Measurements from ENCODE around the gene CLDN2. TPM values are rescaled to one million over a fixed set of nuclear protein-coding genes. Genes with fewer than 3 reads are reported as not detected.

Gene CLDN2
- polyA plus RNA-seq, 3 donors, result not detected

DNA sequence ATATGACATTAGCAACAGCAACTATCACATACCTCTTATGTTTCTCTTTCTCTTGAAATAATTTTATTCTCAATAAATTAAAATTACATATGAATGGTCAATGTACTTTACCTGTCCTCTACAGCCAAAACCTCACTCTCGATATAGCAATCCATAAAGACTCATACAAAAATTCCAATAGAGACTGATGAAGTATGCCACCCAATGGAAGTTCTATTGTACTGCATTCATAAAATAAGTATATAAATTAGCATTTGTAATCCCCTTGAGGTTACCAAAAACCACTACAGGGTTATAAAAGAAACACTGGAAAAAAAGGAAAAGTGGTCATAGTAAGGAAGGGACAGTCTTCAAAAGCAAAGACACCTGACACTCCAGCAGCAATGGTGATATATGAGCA is 32.8 kb downstream of the CLDN2 start:
- no CpG with 5 or more reads among the region's 1 CpG for WGBS (ENCODE audit: insufficient coverage)
- TF ChIP-seq, protein P1, sequence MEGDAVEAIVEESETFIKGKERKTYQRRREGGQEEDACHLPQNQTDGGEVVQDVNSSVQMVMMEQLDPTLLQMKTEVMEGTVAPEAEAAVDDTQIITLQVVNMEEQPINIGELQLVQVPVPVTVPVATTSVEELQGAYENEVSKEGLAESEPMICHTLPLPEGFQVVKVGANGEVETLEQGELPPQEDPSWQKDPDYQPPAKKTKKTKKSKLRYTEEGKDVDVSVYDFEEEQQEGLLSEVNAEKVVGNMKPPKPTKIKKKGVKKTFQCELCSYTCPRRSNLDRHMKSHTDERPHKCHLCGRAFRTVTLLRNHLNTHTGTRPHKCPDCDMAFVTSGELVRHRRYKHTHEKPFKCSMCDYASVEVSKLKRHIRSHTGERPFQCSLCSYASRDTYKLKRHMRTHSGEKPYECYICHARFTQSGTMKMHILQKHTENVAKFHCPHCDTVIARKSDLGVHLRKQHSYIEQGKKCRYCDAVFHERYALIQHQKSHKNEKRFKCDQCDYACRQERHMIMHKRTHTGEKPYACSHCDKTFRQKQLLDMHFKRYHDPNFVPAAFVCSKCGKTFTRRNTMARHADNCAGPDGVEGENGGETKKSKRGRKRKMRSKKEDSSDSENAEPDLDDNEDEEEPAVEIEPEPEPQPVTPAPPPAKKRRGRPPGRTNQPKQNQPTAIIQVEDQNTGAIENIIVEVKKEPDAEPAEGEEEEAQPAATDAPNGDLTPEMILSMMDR (IDR thresholded peaks at IDR 0.05), result no peak
- intact Hi-C loops (cut with micrococcal nuclease), result no loop called here

DNA sequence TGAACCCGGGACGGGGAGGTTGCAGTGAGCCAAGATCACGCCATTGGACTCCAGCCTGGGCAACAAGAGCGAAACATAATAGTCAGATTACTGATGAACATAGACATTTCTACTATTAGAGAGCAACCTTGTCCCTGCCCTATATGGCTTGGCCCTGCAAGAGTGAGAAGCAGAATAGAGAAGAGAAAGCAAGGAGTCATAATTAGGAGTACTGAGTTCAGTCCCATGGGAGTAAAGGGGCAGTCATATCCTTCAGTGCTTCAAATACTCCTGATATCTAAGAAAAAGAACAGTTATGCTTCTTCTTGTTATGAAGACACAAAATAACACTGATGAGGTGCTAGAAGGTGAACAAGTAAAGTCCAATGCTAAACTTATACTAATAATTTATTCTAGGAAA is 33.8 kb downstream of the CLDN2 start:
- TF ChIP-seq, protein P1 (IDR thresholded peaks at IDR 0.05), result no peak
- Histone ChIP-seq H3K9me3 (replicated peaks in 1 of 2; ENCODE audit: control insufficient read depth in 1 of 2, insufficient read depth in 1 of 2, low read length in 2 of 2) (no peaks in the 10 kb centered on the region), H3K27me3 (ENCODE audit: control insufficient read depth in 2 of 2, insufficient read depth in 2 of 2, low read length in 2 of 2) (no peaks in the 10 kb centered on the region), H3K9ac (ENCODE audit: insufficient read depth, low read length, poor library complexity, severe bottlenecking) (no peak overlapping the region), H2AFZ (ENCODE audit: insufficient read depth, low read depth, low read length, poor library complexity, severe bottlenecking) (no peak overlapping the region), H3K36me3 (replicated peaks in 1 of 2; ENCODE audit: control insufficient read depth in 1 of 2, insufficient read depth in 2 of 2, low read length in 2 of 2) (no peaks in the 10 kb centered on the region), H3K4me2 (replicated peaks; ENCODE audit: extremely low read depth, low read length, poor library complexity, severe bottlenecking) (no peak overlapping the region), H3K4me1 (ENCODE audit: control insufficient read depth in 1 of 2, insufficient read depth in 2 of 2, low read length in 2 of 2) (no peaks in the 10 kb centered on the region), H4K20me1 (ENCODE audit: insufficient read depth, low read length) (no peaks in the 10 kb centered on the region), H3K79me2 (ENCODE audit: insufficient read depth, low read length) (no peaks in the 10 kb centered on the region), H3K4me3 (replicated peaks in 1 of 3; ENCODE audit: low read depth in 2 of 3, low read length in 3 of 3) (no peak overlapping the region), H3K27ac (ENCODE audit: low read depth in 1 of 2, low read length in 2 of 2) (no peak overlapping the region)
- Mint-ChIP-seq H3K36me3 (no peaks in the 10 kb centered on the region), H3K9me3 (no peaks in the 10 kb centered on the region), H3K27me3 (ENCODE audit: low read depth in 3 of 3) (no peaks in the 10 kb centered on the region), H3K4me1 (peaks cover 4% of the 10 kb centered on the region), H3K4me3 (no peak overlapping the region), H3K27ac (no peak overlapping the region)
- intact Hi-C loops (cut with micrococcal nuclease), result no loop called here
- WGBS (ENCODE audit: insufficient coverage), result no CpG with 5 or more reads among the region's 4 CpGs
- DNase-seq, result no peak

More for the DNA sequence above, 32.8 kb downstream of the CLDN2 start:
- H2AFZ ChIP-seq (ENCODE audit: insufficient read depth, low read depth, low read length, poor library complexity, severe bottlenecking), result no peak overlapping the region
- peaks cover 4% of the 10 kb centered on the region for H3K4me1 Mint-ChIP-seq
- no peak overlapping the region for H3K9ac ChIP-seq (ENCODE audit: insufficient read depth, low read length, poor library complexity, severe bottlenecking)
- H3K4me3 Mint-ChIP-seq, result no peak overlapping the region
- no peak overlapping the region for H3K27ac Mint-ChIP-seq
- H3K27me3 ChIP-seq (ENCODE audit: control insufficient read depth in 2 of 2, insufficient read depth in 2 of 2, low read length in 2 of 2), result no peaks in the 10 kb centered on the region
- H3K9me3 ChIP-seq (replicated peaks in 1 of 2; ENCODE audit: control insufficient read depth in 1 of 2, insufficient read depth in 1 of 2, low read length in 2 of 2), result no peaks in the 10 kb centered on the region
- H3K4me3 ChIP-seq (replicated peaks in 1 of 3; ENCODE audit: low read depth in 2 of 3, low read length in 3 of 3), result no peak overlapping the region
- no peaks in the 10 kb centered on the region for H3K36me3 Mint-ChIP-seq
- H3K36me3 ChIP-seq (replicated peaks in 1 of 2; ENCODE audit: control insufficient read depth in 1 of 2, insufficient read depth in 2 of 2, low read length in 2 of 2), result no peaks in the 10 kb centered on the region
- no peaks in the 10 kb centered on the region for H3K9me3 Mint-ChIP-seq
- no peaks in the 10 kb centered on the region for H3K27me3 Mint-ChIP-seq (ENCODE audit: low read depth in 3 of 3)
- H3K79me2 ChIP-seq (ENCODE audit: insufficient read depth, low read length), result no peaks in the 10 kb centered on the region
- no peak overlapping the region for H3K27ac ChIP-seq (ENCODE audit: low read depth in 1 of 2, low read length in 2 of 2)
- no peaks in the 10 kb centered on the region for H3K4me1 ChIP-seq (ENCODE audit: control insufficient read depth in 1 of 2, insufficient read depth in 2 of 2, low read length in 2 of 2)
- DNase-seq, result no peak
- H3K4me2 ChIP-seq (replicated peaks; ENCODE audit: extremely low read depth, low read length, poor library complexity, severe bottlenecking), result no peak overlapping the region
- H4K20me1 ChIP-seq (ENCODE audit: insufficient read depth, low read length), result no peaks in the 10 kb centered on the region
